ENCODE data around the gene BMP6.
"Not testable (repeated sequence)": the region's sequence is repeated elsewhere in the genome, so short reads cannot be mapped to it uniquely, and the experiment has no call there.

The BMP6 gene

GRCh38 chr6:7802662-7803061 lies 76.8 kb downstream of the BMP6 start:
- no peak for DNase-seq

DNA sequence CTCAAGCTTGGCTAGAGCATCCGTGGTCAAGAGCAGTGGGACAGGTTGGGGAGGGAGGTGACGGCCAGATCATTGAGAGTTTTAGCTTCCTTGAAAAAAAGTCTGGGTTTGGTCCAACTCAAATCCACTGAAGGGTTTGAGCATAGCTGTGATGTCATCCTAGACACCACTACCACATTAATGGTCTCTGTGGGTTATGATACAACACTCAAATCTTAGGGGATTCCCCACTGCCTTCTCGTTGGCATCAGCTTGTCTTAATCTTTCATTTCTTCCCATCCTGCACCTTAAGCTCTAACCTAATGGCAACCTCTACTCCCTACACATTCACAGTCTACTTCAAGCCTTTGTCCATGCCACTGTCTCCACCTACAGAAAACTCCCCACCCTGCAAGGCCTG lies 77.3 kb downstream of the BMP6 start:
- no peak for DNase-seq

GRCh38 chr6:7805078-7805849 lies 79.4 kb downstream of the BMP6 start:
- no peak for DNase-seq

DNA sequence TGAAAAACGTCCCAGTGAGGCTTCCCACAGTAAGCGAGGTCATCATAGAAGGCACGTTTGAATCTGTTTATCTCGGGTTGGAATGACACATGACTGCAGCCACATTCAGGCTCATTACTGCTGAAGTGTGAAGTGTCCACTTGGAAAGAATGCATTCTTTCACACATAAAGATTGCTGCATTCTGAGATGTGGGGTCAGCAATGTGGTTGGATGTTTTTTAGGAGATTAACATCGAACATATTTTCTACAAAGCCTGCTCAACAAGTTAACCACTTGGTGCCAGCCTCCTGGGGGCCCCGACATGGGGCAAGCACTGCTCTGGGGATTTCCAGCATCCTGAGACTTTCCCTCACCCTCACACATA lies 79.9 kb downstream of the BMP6 start:
- DNase-seq: no peak

DNA sequence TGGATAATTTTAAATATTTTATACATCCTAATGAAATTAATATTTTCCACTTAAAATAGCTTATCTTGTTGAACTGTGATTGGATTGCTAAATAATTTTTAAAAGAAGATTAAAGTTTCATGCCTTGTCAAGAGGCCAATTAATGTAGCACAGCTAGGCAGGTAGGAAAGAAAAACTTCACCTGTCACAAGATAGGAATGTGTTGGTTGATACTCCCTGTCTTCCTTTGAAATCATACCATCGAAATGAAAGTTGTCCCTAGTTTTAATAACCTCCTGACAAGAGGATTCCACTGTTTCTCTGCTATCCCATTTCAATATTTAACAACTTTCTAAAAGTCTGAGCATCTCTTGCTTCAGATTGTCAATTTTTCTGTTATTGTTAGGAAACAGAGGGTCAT lies 80.8 kb downstream of the BMP6 start:
- DNase-seq: no peak

GRCh38 chr6:7809346-7809745 lies 83.4 kb downstream of the BMP6 start:
- DNase-seq: no peak

- DNase-seq: no peak
Observed at GRCh38 chr6:7811441-7811840, 85.5 kb downstream of the BMP6 start.

DNA sequence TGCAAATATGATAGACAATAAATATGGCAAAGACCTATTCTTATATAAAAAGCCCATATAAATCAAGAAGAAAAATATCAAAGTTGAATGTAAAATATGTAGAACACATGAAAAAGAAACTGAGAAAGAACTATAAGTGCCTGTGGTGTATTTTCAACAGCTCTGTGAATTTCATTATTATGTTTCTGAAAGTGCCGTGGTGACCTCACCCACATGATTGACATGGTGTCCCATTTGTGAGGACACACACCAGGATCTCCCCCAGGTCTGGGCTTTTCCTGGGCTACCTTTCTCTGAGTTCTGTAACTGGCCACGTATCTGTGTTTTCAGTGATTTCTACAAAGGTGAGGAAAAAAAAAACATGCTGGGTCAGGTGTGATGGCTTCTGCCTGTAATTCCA lies 86.7 kb downstream of the BMP6 start:
- no peak for DNase-seq

DNA sequence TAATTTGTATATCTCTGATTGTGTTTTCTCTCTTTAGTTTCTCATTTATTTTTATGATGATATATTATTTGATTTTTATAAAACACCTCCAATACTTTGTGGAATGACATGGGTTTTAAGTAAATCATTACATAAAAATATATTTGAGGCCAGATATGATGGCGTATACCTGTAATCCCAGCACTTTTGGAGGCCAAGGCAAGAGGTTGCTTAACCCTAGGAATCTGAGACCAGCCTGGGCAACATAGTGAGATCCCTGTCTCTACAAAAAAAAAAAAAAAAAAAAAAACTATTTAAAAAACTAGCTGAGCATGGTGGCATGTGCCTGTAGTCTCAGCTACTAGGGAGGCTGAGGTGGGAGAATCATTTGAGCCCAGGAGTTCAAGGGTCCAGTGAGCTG lies 87.3 kb downstream of the BMP6 start:
- no peak for DNase-seq

GRCh38 chr6:7813704-7814103 lies 87.8 kb downstream of the BMP6 start:
- no peak for DNase-seq

DNA sequence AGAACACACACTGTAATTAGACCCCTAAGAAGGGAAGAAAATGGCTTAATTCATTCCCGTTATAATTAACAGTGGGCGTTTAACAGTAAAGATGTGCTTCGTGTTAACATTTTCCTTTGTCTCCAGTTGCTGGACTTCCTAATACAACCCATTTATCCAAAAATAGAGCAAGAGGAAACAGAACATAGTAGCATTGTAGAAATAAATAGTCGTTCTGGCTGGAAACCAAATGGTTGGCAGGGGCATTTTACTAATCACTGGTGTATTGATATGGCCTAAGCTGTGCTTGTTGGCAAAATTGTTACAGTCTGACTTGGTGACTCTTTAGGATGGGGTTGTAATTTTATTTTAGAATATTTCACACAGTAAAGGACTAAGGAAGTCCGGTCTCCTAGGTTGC lies 89.8 kb downstream of the BMP6 start:
- no peak for DNase-seq

DNA sequence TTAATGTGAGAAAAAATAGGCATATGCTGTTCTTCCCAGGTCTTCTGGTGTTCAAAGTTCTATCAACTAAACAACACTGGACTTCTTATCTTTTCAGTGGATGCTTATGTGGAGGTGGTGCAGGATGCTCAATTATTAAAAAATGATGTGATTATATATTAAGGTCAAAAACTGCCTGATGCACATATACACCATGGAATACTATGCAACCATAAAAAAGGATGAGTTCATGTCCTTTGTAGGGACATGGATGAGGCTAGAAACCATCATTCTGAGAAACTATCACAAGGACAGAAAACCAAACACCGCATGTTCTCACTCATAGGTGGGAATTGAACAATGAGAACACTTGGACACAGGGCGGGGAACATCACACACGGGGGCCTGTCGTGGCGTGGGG lies 91.3 kb downstream of the BMP6 start:
- not testable (repeated sequence) for DNase-seq

DNA sequence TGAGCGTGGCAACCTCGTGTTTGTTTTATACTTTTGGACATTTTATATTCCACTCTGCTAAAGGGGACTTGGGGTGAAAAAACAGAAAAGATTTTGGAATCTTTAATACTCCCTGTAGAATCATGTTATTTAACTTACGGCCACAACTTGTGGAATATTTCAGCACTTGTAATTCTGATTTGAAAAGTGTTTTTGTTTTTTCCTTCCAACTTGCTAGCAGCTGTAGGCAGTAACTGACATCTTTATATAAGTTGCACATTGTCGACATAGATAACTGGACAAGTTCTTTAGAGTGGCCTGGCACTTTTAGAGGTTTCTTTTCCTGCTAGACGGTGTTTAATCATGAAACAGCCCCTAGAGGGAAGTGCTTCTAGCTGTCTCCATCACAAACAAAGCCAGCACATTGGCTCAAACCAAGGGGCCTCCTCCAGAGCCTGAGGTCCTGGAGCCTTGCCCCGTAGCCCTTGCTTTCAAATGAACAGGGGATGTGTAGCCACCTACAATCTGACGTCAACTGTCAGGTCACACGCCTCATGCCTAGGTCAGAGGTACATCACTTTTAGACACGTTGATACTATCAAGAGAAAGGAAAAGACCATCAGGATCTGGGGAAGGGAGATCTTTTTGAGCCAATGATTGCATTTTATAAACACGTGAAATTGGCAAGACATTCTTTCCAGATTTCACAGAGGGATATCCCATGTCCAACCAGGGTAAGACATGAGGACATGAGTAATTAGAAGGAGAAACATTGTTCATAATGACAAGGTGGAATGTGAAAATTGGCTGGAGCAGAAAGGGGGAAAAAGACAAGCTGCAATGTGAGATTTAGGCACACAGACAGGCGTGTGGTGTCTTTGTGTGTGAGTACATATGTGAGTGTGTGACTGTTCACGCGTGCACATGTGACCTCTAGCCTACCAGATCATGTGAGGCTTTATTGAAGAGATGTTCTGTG lies 92.6 kb downstream of the BMP6 start:
- no peak for DNase-seq

GRCh38 chr6:7819431-7820015 lies 93.6 kb downstream of the BMP6 start:
- DNase-seq: no peak

DNA sequence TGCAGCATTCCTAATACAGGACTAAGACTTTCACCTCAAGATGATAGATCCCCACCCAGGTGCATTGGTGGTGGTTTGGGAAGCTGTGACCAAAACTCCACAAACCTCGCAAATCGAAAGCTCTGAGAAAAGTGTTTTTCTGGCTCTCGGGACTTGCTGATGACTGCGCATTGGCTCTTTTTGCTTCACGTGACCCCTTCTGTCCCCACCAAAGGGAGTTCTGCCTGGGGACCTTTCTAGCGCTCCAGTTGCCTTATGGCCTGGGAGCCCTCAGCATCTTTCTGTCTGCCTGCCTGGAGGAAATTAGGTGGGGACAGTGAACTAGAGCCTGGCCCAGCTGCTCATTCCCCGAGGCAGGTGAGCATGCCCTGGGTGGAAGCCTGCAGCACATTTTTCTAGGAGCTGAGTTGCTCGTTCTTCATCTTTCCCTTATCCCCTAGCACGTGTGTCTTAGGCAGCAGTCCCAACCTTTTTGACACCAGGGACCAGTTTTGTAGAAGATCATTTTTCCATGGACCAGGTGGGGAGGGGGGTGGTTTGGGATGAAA lies 94.5 kb downstream of the BMP6 start:
- no peak for DNase-seq

- no peak for DNase-seq
Observed at GRCh38 chr6:7821426-7821825, 95.5 kb downstream of the BMP6 start.

GRCh38 chr6:7823552-7823951 lies 97.7 kb downstream of the BMP6 start:
- DNase-seq: no peak

DNA sequence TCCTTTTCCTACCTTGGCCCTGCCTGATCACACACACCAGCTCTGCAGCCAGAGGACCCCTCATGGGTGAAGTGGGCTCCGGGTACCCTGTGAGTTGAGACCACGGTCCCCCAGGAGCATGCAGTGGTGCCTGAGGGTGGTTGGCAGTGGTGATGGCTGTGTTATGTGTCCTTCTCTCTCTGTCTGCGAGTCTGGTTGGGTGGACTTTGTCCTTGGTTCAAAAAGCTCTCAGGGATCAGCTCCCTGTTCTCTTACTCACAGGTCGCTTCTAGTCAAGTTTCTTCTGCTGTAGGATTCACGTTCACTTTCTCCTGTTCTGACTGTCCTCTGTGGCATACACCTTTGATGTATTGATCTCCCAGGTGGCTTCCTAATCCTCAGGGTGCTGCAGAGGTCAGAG lies 100.1 kb downstream of the BMP6 start:
- no peak for DNase-seq

GRCh38 chr6:7827142-7827541 lies 101.2 kb downstream of the BMP6 start:
- DNase-seq: no peak

DNA sequence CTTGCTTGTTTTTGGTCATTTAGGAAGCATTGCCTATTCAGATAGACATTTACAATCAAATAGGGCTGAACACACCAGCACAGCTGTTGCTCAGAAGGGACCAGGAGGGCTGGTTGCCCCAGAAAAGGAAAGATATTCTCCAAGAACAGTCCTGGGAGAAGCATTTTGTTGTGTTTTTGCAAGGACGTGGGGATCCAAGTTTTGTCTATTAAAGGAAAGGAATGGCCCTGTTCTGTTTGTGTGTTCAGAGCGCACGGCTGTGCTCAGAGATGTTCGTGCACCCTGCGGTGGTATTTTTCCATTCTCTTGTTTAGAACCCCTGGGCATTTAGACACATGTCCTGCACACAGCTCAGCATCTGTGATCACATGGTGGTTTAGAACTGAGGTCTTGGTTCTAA lies 102.2 kb downstream of the BMP6 start:
- no peak for DNase-seq

DNA sequence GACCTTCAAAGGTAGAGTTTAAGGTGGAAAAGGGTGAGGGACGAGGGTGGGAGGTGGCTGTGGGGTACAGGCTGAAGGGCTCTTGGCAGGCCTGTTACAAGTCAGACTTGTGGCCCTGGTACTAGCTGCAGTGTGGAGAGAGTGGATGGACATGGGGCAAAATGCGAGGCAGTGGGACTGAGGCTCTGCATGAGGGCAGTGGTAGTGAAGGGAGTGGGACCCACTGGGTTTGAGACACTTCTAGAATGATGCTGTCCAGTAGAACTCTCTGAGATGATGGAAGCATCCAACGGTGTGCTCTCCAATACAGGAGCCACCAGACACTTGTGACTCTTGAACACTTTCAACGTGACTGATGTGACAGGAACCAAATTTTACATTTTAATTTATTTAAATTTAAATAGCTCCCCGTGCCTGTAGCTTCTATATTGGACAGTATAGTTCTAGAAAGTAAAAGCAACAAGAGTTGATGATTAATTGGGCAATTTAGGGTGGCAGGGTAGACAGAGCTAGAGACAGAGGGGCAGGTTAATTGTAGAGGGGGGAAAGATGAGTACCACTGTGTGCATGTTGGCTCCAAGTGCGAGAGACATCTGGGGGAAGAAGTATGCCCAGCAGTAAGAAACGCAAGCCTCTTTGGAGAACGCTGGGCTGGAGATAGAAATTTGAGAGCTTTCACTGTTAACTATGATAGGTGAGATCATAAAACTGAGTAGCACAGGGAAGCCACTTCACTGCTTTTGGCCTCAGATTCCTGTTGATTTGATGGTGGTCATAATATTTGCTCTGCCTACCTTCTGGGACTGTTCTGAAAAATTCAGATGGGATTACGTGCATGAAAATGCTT lies 107.2 kb downstream of the BMP6 start:
- no peak for DNase-seq

DNA sequence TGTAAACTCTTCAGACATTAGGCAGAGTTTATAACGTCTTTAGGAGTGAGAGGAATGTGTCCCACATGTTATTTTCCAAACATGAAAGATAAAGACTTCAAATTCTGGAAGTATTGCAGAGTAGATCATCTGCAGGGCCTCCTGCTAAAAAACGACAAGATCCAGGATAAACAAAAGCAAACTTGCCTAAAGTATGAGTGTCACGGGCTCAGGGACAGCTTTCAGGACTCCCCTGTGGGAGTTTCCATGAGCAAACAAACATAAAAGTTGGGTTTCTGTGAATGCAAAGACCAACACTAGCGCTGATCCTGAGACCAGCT lies 107.8 kb downstream of the BMP6 start:
- no peak for DNase-seq
